HG03097 (cell line): ENCODE measurements around the gene SLF2.
A peak's percentile ranks its signal among the peaks of the same experiment; 100 is the strongest.

Source experiments
- ATAC-seq: cut with Tn5 transposase; IDR thresholded peaks from one replicate; pipeline ENCODE4 v1.9.1; 2021; ENCODE audit not compliant: unreplicated experiment, low FRiP score

The SLF2 gene

GRCh38 chr10:100997360-100998182, 84.8 kb downstream of the SLF2 start:
- no peak for ATAC-seq

- no peak for ATAC-seq
These were observed 85.6 kb downstream of the SLF2 start for GRCh38 chr10:100998183-100998990.

GRCh38 chr10:100998991-100999741, 86.4 kb downstream of the SLF2 start:
- ATAC-seq: peak; percentile 53

GRCh38 chr10:100999742-101000126, 87.0 kb downstream of the SLF2 start, which contains the start of gene LZTS2:
Gene LZTS2 (plus strand): TSS chr10:100999808. CDS start chr10:101002539, 2,731 bp downstream.
- ATAC-seq: peak; percentile 14

- ATAC-seq: no peak
These were observed 87.6 kb downstream of the SLF2 start for GRCh38 chr10:101000127-101000914.

GRCh38 chr10:101000915-101001658, 88.3 kb downstream of the SLF2 start:
- ATAC-seq: no peak

- no peak for ATAC-seq
These were observed 88.9 kb downstream of the SLF2 start for GRCh38 chr10:101001659-101002035.

- ATAC-seq: no peak
These were observed 89.7 kb downstream of the SLF2 start for GRCh38 chr10:101002456-101002855.

GRCh38 chr10:101003639-101004206, 91.0 kb downstream of the SLF2 start:
- no peak for ATAC-seq

GRCh38 chr10:101005361-101005760, 92.6 kb downstream of the SLF2 start:
- ATAC-seq: no peak

GRCh38 chr10:101005869-101006567, 93.3 kb downstream of the SLF2 start:
- ATAC-seq: no peak

- no peak for ATAC-seq
These were observed 93.9 kb downstream of the SLF2 start for GRCh38 chr10:101006593-101007098.

- ATAC-seq: no peak
These were observed 94.4 kb downstream of the SLF2 start for GRCh38 chr10:101007099-101007711.

- no peak for ATAC-seq
These were observed 95.4 kb downstream of the SLF2 start for GRCh38 chr10:101007915-101008822.

- ATAC-seq: no peak
These were observed 96.2 kb downstream of the SLF2 start for GRCh38 chr10:101008823-101009423.

GRCh38 chr10:101010329-101010728, 97.6 kb downstream of the SLF2 start:
- no peak for ATAC-seq
